Measurements from ENCODE around the gene ULBP3.

ULBP3 gene

GRCh38 chr6:150046943-150047342, 22.0 kb downstream of the ULBP3 start:
- no peak for DNase-seq (ENCODE audit: extremely low read depth, low read depth)
- no peak for TF ChIP-seq CTCF (IDR thresholded peaks at IDR 0.05; ENCODE audit: low read depth, low read length, missing control alignments)

GRCh38 chr6:150044621-150045145, 24.2 kb downstream of the ULBP3 start:
- H3K4me3 ChIP-seq (replicated peaks; ENCODE audit: low read depth, low read length) = no peak overlapping the region
- DNase-seq (ENCODE audit: extremely low read depth, low read depth) = no peak
- TF ChIP-seq CTCF (IDR thresholded peaks at IDR 0.05; ENCODE audit: low read depth, low read length, missing control alignments) = no peak

More at GRCh38 chr6:150046943-150047342, 22.0 kb downstream of the ULBP3 start:
- no peak overlapping the region for H3K4me3 ChIP-seq (replicated peaks; ENCODE audit: low read depth, low read length)

- H3K4me3 ChIP-seq (replicated peaks; ENCODE audit: low read depth, low read length) = no peak overlapping the region
- no peak for TF ChIP-seq CTCF (IDR thresholded peaks at IDR 0.05; ENCODE audit: low read depth, low read length, missing control alignments)
- no peak for DNase-seq (ENCODE audit: extremely low read depth, low read depth)
Observed at GRCh38 chr6:150043501-150044412, 25.2 kb downstream of the ULBP3 start.

- DNase-seq (ENCODE audit: extremely low read depth, low read depth) = no peak
- TF ChIP-seq CTCF (IDR thresholded peaks at IDR 0.05; ENCODE audit: low read depth, low read length, missing control alignments) = no peak
- H3K4me3 ChIP-seq (replicated peaks; ENCODE audit: low read depth, low read length) = no peak overlapping the region
Observed at GRCh38 chr6:150043096-150043495, 25.8 kb downstream of the ULBP3 start.

- DNase-seq (ENCODE audit: extremely low read depth, low read depth) = no peak
- H3K4me3 ChIP-seq (replicated peaks; ENCODE audit: low read depth, low read length) = no peak overlapping the region
Observed at GRCh38 chr6:150038202-150039062, 30.5 kb downstream of the ULBP3 start.

More at GRCh38 chr6:150038202-150039062, 30.5 kb downstream of the ULBP3 start:
- no peak for TF ChIP-seq CTCF (IDR thresholded peaks at IDR 0.05; ENCODE audit: low read depth, low read length, missing control alignments)
